ENCODE data around the gene SUPT20HL2.

SUPT20HL2 gene

DNA sequence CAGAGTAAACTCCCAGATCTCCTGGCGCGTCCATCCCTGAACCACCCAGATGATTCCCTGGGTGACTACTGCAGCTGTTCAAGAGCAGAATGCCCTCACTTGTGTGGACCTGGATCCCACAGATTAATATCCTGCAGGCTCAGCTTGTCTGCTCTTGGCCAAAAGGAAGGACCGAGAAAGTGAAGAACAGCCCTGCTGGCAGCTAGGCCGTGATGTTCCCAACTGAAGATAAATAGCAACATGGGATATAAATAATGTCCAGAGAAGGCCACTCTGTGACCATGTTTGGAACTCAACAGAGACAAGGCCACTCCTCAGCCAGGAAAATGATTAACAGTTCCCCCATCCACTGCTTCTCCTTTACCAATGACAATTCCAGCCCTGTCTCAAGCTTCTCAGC lies 21.5 kb downstream of the SUPT20HL2 start:
- H3K4me3 ChIP-seq (replicated peaks; ENCODE audit: low read depth, low read length), result no peak overlapping the region
- DNase-seq (ENCODE audit: low read depth), result no peak
- TF ChIP-seq, protein P1, sequence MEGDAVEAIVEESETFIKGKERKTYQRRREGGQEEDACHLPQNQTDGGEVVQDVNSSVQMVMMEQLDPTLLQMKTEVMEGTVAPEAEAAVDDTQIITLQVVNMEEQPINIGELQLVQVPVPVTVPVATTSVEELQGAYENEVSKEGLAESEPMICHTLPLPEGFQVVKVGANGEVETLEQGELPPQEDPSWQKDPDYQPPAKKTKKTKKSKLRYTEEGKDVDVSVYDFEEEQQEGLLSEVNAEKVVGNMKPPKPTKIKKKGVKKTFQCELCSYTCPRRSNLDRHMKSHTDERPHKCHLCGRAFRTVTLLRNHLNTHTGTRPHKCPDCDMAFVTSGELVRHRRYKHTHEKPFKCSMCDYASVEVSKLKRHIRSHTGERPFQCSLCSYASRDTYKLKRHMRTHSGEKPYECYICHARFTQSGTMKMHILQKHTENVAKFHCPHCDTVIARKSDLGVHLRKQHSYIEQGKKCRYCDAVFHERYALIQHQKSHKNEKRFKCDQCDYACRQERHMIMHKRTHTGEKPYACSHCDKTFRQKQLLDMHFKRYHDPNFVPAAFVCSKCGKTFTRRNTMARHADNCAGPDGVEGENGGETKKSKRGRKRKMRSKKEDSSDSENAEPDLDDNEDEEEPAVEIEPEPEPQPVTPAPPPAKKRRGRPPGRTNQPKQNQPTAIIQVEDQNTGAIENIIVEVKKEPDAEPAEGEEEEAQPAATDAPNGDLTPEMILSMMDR (IDR thresholded peaks at IDR 0.05; ENCODE audit: low read length, missing control alignments), result no peak

DNA sequence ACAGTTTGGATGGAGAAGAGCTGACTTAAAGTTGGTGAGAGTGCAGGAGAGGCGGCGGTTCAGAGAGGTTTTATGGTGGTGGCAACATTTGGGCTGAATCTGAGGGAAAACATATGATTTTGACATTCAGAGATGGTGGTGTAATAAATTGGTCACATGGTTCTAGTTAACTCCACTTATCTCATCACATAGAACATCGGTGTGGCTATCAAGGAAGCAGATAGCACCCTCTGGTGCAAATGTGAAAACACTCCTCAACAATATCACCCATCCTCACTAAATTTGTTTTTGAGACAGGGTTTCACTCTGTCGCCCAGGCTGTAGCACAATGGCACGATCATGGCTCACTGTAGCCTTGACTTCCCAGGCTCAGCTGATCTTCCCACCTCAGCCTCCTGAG lies 28.8 kb downstream of the SUPT20HL2 start:
- no peak for DNase-seq (ENCODE audit: low read depth)
- H3K4me3 ChIP-seq (replicated peaks; ENCODE audit: low read depth, low read length), result no peak overlapping the region
- TF ChIP-seq, protein P1 (IDR thresholded peaks at IDR 0.05; ENCODE audit: low read length, missing control alignments), result no peak

DNA sequence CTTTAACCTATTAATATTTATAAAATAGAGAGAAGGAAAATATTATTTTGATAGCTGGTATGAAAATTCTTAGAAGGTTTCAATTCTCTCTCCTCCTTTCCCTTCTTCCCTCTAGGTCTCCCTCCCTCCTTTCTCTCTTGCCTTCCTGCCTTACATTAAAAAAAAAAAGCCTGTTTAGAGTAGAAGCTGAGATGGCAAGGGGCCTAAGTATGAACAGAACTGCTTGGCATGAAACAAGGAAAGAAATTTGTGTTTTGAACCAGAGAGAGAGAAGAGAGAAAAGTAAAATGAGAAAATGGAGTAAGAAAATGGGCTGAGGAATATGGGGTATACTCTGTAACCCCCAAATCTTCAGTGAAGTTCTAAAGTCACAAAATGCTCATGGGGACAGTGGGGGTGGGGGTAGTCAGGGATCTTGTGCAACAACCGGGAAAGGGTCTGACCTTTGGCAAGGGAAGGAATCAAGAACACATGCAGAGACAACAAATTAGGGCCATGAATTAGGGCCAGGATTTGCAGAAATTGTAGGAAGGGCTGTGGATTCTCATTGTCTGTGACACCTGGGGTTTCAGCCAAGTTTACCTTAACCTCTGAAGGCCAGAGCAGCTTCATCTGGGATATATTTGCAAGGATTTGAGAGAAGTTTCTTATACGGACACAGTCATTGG lies 30.6 kb downstream of the SUPT20HL2 start:
- no peak overlapping the region for H3K4me3 ChIP-seq (replicated peaks; ENCODE audit: low read depth, low read length)
- TF ChIP-seq, protein P1 (IDR thresholded peaks at IDR 0.05; ENCODE audit: low read length, missing control alignments), result no peak
- DNase-seq (ENCODE audit: low read depth), result no peak

DNA sequence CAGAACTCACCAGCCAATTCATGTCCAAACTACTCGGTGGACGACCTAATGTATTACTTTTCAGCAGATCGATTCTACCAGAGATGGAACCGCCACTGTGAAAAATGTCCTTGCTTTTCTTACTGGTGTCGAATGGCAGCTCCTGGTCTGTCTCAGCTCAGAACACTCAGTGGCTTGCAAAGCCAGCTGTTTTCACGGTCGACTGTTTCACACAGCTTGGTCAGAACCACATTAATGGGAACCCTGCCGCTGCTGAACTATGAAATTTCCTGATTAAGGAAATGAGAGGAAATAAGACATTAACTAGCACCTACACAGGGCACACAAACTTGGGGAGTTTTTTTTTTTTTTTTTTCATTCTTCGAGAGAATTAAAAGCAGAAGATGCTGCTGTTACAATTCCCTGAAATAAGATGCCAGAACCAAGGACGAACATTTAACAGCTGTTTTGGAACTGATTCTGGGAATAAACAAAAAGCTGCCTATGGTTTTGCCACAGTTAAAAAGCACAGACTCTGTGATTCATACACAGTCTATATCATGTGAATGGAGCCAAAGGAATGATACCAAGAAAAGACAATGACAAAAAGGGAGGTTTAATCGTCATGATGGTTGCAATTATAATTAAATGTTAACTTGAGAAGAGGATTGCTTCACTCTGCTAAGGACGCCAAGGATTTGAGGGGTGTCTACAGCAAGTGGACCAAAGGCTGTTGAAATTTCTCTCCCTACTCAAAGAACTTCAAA lies 31.3 kb downstream of the SUPT20HL2 start:
- peak; percentile 48 for DNase-seq (ENCODE audit: low read depth)

DNA sequence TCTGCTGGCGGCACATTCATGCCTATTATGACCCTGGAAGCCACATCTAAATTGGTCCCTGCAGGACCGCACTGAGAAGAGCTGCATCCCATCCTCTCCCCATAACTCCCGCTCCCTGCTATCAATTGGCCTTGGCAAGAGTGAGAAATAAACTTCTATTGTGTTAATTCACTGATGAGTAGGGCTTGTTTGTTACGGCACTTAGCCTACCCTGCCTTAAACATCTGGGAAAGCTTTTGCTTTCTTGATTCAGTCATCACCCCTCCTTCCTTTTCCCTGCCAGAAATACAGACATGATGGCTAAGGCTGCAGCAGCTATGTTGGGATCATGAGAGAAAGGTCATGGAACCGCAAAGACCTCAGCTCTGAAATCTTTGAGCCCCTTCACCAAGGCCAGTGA lies 36.5 kb downstream of the SUPT20HL2 start:
- no peak for DNase-seq (ENCODE audit: low read depth)
- no peak overlapping the region for H3K4me3 ChIP-seq (replicated peaks; ENCODE audit: low read depth, low read length)
- TF ChIP-seq, protein P1 (IDR thresholded peaks at IDR 0.05; ENCODE audit: low read length, missing control alignments), result no peak

More for the DNA sequence above, 31.3 kb downstream of the SUPT20HL2 start:
- TF ChIP-seq, protein P1 (IDR thresholded peaks at IDR 0.05; ENCODE audit: low read length, missing control alignments), result no peak
- H3K4me3 ChIP-seq (replicated peaks; ENCODE audit: low read depth, low read length), result no peak overlapping the region

DNA sequence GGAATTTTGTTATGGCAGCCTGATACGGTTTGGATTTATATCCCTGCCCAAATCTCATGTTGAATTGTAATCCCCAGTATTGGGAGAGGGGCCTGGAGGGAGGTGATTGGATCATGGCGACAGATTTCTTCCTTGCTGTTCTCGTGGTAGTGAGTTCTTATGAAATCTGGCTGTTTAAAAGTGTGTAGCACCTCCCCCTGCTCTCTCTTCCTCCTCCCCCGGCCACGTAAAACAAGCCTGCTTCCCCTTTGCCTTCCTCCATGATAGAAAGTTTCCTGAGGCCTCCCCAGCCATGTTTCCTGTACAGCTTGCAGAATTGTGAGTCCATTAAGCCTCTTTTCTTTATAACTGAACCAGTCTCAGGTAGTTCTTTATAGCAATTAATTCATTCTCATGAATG lies 37.9 kb downstream of the SUPT20HL2 start:
- TF ChIP-seq, protein P1 (IDR thresholded peaks at IDR 0.05; ENCODE audit: low read length, missing control alignments), result no peak
- DNase-seq (ENCODE audit: low read depth), result no peak
- no peak overlapping the region for H3K4me3 ChIP-seq (replicated peaks; ENCODE audit: low read depth, low read length)

Data from fibroblast of pulmonary artery (primary cell).